HG02840 (cell line): ENCODE measurements around the gene PHC2.

ENCODE experiments used
- ATAC-seq: cut with Tn5 transposase; IDR thresholded peaks from one replicate; pipeline ENCODE4 v1.9.1; 2021; ENCODE audit warnings: mild to moderate bottlenecking, moderate library complexity, moderate number of reproducible peaks; ENCODE audit not compliant: unreplicated experiment, low FRiP score

The PHC2 gene

GRCh38 chr1:33392639-33393038, 38.3 kb downstream of the PHC2 start:
- ATAC-seq, result no peak

GRCh38 chr1:33392206-33392605, 38.7 kb downstream of the PHC2 start:
- no peak for ATAC-seq

DNA sequence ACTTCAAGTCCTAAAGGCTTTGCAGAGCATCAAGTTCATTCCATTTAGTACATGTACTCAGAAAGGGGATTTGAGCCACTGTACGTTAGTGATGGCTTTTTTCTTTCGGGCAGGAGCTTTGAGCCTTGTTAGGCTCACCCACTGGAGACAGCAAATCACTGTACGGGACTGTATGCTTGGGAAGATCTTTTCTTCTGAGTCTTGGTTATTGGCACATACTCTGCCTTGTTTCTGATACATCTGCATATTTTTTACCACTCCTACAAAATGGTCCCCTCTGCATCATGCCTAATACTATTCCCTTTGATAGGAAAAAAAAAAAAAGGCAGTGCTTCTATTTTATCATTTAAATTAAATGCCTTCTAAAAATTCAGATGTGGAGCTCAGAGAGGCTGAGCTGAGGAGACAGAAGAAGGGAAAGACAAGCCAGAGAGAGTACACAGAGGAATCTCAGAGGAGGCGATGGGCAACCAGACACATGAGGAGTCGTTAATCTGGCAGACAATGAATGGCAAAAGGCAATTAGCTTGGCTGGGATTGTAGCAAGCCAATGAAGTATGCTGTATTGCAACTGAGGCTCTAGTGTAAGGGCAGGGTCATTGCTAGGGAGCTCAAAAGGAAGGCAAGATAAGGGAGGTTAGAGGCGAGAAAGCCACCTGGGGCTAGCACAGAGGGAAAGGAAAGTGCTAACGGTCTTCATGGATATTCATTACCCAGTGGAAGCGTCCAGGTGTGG, 39.4 kb downstream of the PHC2 start:
- ATAC-seq, result no peak

DNA sequence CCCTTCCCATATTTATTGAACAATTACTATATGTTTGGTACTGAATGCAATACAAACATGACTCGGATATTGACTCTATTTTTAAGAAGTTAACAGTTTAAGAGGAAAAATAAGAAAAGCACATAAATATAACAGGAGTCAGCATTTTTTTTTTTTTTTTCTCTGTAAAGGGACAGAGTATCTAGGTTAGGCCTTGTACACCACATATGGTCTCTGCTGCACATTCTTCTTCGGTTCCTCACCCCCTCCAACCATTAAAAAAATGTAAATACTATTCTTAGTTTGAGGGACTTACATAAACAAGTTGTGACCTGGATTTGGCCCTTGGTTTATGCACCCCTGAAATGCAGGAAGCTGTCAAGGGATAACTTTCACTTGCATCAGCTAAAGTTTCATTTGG, 40.4 kb downstream of the PHC2 start:
- no peak for ATAC-seq

DNA sequence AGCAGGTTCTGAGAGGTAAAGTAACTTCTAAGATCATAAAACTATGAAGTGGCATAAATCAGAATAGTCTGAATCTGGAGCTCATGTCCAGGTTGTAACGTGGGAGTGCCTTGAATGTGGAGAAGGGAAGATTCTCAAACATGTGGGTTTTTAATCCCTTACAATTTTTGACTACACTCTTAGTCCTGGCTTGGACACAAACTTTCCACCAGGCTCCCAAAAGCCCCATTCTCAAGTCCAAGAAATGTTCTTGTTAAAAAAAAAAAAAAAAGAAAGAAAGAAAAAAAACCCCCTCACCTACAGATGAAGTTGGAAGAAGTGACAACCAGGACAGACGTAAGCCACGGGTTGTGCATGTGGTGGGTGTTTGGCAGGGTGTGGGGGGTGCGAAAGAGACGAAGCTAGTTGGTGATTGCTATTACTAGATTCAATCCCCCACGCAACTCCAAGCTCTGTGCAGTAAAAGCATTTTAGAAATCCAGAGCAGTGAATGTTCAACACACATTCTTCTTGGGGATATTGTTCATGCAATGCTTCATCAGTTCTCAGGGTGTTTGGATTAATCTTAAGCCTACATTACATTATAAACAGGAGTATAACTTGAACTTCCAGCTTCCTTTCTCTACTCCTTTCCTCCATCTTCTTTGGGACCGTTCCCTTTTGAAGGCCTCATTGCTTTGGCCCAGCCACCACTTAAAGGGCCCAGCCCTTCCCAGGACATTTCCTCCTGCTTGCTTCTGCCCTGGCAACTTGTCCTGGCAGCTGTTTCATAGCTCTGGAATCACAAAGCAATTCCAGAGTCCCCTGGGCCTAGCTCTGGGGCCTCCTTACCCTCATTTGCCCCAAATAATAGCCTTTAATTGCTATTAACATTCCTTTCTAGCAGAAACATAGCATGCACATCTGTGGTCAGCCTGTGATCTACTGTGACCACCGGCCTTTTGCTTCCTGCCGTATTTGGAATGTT, 41.8 kb downstream of the PHC2 start:
- no peak for ATAC-seq

DNA sequence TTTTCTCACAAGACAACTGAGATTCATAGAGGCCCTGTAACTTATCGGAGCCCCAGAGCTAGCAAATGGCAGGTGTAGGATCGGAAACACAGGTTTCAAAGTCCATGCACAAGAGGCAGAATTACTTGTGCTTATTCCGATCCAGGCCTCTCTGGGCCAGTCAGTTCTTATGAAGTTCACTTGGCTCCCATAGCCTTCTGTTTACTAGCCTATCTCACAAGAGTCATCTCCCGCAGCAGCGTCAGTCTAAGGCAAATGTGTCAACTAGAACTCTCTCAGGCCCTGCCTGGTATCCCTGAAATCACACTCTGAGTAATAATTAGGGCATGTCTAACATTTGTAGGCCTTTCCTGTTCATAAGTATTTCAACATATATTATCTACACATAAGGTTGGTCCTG, 43.3 kb downstream of the PHC2 start:
- ATAC-seq, result no peak

DNA sequence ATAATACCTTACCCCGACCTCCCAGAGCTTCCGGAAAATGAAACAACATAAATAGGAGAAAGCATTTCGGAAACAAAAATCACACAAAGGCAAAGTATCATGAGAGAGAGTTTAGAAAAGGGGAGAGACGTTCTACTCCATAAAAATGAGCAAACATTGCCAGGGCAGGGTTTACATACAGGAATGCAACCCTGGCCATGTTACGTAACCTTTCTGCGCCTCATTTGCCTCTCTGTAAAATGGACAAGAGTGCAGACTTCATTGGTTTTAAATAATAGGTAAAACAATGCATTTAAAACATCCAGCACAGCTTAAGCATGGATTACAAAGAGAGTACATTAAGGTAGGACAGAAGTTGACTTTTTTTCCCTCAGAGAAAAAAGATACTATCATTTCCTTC, 45.6 kb downstream of the PHC2 start:
- no peak for ATAC-seq

GRCh38 chr1:33384040-33384812, 46.7 kb downstream of the PHC2 start:
- ATAC-seq, result no peak

DNA sequence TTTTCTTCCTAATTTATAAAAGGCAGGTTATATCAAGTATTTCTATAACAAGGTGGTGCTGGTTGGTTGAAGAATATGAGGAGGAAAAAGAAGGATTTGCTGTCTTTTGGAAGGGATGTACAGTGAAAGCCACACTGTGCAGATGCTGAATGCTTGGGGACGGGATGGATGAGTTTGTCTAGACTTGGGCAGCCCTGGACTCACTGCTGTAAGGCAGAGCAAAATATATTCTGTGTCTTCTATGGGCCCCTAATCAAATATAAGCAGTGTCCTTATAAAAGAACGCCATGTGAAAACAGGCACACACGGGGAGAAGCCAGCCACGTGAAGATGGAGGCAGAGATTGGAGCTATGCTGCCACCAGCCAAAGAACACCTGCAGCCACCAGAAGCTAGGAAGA, 47.4 kb downstream of the PHC2 start:
- ATAC-seq, result no peak

GRCh38 chr1:33382661-33383415, 48.1 kb downstream of the PHC2 start:
- no peak for ATAC-seq

DNA sequence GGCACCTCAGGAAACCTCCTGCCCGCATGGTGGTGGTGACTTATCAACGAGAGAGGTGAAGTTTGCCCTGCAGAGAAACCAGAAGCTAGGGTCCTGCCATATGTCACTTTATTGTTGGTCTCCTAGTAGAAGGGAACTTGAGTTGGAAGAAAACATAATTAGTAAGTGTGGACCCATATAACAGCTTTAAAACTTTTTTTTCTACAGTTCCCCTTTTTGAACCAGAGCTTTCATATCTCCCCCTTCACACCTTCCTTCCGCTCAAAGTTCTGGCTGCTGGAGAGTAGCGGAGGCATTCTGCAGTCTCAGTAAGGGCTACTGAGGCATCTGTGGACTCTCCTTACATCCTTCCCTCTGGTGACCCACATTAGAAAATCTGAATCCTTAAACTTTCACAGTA, 48.9 kb downstream of the PHC2 start:
- no peak for ATAC-seq

DNA sequence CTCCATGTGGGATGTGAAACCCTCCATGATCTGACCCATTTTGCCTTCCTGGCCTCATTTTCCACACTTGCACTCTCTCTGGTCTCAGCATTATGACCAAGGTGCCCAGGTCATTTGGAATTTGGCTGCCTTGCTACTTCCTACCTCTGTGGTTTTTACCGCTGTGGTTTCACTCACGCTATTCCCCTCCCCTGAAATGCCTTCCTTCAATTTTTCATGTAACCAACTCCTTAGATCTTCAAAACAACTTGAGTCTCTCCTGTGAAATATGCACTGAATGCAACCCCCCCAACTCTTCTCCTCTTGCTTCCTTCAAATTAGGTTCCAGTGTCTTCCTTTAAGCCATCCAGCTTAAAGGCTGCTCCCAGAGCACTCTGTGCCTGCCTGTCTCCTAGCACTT, 50.1 kb downstream of the PHC2 start:
- no peak for ATAC-seq

DNA sequence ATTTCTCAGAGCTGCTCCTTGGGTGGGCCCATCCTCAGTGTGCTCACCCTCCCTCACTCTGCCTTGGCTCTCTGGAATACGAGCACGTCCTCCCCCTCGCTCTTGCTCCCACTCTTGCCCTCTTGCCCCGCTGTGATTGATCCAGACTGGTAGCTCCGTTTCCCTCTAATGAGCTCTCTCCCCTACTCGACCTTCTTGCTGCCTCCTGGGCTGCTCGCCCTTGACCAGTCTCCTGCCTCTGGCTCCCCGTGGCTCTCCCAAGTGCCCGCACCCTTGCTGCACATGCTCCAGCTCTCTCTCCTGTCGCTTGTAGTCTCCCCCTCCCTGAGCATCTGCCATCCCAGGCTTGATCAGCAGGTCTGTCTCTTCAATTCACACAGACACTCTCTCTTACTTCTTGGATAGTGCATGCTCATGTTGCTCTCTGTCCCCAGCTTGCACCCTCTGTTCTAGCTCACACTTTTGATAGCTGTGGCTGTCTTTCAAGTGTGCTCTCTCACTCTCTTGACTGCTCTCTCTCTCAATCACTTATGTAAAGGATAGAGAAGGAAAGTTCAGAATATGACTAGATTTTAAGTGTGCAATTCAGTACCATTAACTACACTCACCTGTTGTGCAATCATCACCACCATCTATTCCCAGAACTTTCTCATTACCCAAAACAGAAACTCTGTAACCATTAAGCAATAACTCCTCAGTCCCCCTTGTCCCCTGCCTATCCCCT, 51.1 kb downstream of the PHC2 start:
- ATAC-seq, result no peak

GRCh38 chr1:33378976-33379375, 51.9 kb downstream of the PHC2 start:
- ATAC-seq, result no peak

DNA sequence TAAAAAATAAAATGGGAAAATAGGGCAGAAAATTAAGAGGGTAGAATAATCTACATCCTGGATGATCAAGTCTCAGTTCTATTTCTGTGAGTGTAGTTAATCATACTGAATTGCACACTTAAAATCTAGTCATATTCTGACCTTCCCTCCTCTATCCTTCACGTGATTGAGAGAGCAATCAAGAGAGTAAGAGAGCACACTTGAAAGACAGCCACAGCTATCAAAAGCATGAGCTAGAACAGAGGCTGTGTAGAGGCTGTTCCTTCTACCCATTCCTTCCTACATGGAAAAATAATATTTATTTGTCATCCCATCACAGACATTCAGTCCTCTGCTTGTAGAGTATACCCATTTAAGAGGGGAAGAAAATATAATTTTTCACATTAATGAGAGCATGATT, 52.4 kb downstream of the PHC2 start:
- ATAC-seq, result no peak

DNA sequence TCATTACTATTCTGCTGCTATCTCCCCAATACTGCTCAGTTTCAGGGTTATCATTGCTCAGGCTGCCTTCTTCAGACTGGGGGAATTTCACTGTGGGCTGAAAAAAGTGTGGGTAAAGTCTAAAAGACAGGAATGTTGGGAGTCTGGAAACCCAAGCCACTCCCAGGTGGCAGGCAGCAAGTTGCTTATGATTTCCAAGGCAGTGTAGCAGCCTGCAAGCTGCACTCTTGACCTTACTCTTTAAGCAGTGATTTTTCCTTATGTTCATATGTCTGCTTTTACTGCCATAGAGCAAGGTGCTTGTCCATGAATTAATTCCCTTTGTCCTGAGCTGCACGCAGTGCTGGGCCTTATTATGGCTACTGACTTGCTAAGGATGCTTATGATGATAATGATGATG, 53.1 kb downstream of the PHC2 start:
- no peak for ATAC-seq

DNA sequence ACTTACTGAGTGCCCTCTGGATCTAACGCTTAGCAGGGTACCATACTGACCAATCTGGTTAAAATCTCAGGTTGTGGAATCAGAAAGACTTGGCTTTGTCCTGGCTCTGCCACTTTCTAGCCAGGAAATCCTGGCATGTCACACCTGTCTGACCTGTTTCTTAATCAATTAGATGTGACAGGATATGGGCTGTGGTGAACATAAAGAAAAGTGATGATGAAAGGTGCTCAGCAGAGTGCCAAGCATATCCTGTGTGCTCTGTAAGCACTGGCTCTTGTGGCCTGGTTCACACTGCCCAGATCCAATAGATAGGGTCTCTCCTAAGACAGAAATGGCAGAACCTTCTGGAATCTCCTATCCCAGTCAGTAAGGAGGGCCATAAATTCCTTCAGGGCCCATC, 53.9 kb downstream of the PHC2 start:
- no peak for ATAC-seq

DNA sequence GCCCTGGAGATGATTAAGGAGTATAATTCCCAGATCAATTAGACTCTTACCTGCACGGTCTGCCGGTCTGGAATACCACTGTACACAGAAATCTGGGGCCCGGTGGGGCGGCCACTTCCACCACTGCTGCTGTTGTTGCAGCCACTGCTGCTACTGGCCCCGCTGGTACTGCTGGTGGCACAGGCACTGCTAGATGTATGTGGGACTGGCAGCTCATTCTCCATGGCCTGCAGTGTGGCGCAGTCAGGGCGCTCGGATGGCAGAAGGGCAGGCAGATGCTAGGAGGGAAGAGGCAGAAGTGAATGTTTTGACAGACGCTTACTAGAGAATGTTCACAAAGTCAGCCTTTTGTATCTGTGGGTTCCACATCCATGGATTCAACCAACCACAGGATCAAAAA, 55.6 kb downstream of the PHC2 start:
- no peak for ATAC-seq

DNA sequence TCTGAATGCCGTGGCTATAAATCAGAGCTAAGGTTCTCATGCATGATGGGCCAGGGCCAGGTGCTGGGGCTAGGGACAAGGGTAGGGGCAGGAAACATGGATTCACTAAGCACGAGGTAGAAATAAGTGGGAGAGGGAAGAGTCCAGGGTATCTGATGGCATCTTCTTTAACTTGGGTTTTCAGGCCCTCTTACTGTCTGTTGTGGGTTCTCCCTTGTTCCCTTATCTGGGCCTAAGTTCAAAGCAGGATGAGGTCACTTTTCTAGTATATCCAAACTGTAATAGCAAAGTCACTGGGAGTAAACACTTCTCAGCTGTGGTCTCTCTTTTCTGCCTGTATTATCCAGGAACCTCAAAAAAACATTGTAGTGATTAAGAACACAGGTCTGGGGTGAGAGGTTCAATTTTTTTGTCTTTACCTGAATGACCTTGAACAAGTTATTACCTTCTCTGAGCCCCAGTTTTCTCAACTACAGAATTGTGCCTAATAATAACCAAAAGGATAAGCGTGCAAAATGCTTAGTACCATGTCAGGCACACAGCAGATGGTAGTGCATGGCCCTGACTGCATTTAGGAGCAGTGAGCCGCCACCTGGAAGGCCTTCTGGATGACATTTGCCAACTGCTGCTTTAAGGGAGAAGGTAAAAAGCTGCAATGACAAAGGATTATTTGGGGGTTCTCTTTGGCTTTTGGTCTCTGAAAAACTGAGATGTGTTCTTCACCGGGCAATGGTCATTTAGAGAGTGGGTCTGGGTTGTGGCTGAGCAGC, 56.4 kb downstream of the PHC2 start:
- no peak for ATAC-seq
